GM21825 (cell line): ENCODE results near the gene CNDP1.
"Not testable (repeated sequence)": the region's sequence is repeated elsewhere in the genome, so short reads cannot be mapped to it uniquely, and the experiment has no call there.

Experiments
- ATAC-seq: cut with Tn5 transposase; IDR thresholded peaks from one replicate; pipeline ENCODE4 v1.9.1; 2021; ENCODE audit warnings: mild to moderate bottlenecking, moderate library complexity; ENCODE audit not compliant: unreplicated experiment

The CNDP1 gene

GRCh38 chr18:74541703-74542555, 7.6 kb downstream of the CNDP1 start:
- ATAC-seq, result no peak

DNA sequence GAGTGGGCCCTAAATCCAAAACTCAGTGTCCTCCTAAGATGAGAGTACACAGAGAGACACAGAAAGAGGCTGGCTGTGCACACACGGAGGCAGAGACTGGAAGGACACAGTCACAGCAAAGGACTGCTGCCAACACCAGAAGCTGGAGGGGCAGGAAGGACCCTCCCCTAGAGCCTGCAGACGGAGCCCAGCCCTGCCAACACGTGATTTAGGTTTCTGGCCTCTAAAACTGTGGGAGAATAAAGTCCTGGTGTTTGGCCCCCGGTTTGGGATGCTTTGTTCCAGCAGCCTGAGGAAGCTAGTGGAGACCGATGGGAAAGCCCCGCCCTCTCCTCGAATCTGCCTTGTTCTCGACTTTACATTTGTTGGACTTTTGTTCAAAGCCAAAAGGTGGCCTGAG, 10.6 kb downstream of the CNDP1 start:
- no peak for ATAC-seq

GRCh38 chr18:74546007-74546406, 11.7 kb downstream of the CNDP1 start:
- no peak for ATAC-seq

DNA sequence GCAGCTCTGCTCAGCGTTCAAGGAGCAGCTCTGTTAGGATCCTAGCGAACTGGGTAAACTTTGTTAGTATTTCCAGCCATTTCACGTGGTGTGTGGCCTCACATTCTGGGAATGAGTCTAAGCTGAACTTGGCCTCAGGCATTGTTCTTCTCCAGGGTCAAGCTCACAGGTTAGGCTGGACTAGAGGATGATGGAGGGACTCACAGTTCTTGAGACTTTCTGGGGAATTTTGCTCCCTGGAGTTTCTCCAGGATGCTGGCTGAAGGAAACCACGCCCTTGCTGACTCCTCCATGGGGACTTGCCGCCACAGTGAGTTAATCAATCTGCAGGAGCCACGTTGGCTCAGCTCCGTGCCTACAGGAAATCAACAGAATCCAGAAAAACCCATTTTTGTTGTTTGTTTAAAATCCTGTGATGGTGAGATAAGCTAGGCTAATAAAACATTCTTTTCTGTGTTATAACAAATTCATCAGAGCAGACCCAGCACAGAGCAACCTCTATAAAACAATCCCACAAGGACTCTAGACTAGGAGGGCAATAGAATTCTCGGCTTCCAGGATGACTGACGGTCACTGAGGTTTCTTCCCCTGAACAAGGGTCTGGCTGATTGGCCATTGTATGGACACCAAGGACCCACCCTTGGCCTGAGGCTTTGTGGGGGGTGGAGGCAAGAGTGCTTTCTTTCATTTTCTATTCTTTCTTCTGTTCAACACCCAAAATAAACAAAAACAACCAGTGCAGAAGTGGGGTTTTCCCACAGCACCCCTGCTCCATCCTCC, 12.6 kb downstream of the CNDP1 start:
- ATAC-seq, result no peak

- ATAC-seq, result no peak
These were observed 13.6 kb downstream of the CNDP1 start for GRCh38 chr18:74547860-74548259.

DNA sequence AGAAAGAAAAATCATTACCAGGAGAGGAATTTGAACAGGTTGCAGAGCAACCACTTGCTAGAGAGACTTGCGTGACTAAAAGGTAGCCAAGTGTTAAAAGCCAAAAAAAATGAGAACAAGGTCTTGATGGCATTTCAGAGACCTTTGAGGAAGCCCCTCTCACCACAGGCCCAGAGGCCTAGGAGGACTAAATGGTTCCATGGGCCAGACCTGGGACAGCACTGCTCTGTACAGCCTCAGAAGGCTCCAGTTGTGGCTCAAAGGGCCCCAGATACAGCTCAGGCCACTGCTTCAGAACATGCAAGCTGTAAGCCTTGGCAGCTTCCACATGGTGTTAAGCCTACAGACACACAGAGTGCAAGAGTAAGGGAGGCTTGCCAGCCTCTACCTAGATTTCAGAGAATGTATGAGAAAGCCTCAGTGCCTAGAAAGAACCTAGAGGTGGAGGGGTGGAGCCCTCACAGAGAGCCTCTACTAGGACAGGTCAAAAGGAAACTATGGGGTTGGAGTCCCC, 15.3 kb downstream of the CNDP1 start:
- no peak for ATAC-seq

DNA sequence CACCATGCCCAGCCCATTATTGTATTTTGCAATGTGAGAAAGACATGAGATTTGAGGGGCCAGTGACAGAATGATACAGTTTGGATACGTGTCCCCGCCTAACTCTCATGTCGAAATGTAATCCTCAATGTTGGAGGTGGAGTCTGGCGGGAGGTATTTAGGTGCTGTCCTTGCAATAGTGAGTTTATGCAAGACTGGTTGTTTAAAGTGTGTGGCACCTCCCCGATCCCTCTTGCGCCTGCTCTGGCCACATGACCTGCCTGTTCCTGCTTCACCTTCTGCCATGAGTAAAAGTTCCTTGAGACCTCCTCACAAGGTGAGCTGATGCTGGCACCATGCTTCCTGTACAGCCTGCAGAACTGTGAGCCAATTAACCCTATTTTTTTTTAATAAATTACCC, 16.6 kb downstream of the CNDP1 start:
- ATAC-seq, result no peak

DNA sequence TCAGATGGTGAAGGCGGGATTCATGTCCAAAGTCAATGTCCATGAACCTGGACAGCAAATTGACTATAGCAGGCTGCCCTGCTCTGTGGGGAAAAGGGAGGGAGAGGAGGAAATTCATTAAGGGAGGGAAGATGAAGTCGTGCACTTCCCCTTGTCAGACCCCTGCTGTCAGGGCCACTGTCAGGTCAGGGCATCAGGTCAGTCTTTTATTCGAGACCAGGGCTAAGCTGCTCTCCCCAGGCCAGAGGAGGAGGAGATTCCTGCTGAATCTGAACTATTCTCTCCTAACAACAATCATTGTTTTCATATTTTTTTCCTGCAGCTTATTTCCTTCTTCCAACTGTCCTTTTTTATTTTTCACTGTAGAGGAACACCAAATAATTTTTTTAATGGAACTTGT, 17.2 kb downstream of the CNDP1 start:
- ATAC-seq, result no peak

DNA sequence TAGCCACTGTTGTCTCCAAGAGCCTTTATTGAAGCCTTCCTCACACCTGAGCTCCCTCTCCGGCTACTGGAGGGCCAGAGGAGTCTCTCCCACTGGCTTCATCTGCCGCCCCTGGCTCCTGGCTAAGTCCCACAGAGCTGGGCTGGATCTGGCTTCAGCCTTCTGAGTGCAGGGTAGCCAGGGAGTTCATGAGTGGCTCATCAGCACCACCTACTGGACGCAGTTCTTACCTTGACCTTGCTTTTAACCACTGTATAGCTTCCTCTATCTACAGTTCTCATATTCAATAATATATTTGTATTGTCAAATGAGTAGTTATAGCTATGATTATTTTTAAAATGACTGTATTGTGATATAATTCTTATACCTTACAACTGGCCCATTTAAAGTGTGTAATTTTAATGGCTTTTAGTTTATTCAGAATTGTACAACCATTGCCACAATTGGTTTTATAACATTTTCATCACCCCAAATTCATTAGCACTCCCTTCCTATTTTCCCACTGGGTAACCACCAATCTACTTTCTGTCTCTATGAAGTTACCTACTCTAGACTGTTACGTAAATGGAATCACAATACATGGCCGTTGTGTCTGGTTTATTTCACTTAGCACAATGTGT, 17.7 kb downstream of the CNDP1 start:
- ATAC-seq, result peak; percentile 96

DNA sequence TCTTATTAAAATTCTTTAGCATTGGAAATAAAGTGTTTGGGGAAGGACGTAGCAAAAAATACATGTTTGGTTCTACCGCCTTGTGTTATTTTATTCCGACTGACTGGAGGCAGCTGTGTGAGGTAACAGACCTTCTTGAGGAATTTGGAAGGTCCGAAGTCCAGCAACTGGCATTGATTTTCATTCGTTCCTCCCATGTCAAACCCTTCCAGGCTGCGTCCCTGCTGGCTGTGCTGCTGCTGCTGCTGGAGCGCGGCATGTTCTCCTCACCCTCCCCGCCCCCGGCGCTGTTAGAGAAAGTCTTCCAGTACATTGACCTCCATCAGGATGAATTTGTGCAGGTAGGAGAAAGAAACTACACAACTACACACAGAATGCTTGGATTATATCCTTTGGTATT, 21.8 kb downstream of the CNDP1 start:
- no peak for ATAC-seq

DNA sequence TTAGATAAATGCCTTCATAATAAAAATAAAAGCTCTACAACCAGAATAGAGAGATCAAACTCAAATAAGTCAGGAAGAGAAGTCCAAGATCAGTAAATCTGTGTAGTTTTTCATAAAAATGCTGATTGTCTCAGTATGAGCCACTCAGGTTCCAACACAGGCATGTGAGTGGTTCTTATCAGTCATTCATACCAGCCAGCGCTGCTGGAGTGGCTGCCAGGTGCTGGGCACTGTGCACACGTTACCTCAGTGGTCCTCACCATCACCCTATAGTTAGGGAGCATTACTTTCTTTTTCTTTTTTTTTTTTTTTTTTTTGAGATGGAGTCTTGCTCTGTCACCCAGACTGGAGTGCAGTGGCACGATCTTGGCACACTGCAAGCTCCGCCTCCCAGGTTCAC, 23.8 kb downstream of the CNDP1 start:
- no peak for ATAC-seq

DNA sequence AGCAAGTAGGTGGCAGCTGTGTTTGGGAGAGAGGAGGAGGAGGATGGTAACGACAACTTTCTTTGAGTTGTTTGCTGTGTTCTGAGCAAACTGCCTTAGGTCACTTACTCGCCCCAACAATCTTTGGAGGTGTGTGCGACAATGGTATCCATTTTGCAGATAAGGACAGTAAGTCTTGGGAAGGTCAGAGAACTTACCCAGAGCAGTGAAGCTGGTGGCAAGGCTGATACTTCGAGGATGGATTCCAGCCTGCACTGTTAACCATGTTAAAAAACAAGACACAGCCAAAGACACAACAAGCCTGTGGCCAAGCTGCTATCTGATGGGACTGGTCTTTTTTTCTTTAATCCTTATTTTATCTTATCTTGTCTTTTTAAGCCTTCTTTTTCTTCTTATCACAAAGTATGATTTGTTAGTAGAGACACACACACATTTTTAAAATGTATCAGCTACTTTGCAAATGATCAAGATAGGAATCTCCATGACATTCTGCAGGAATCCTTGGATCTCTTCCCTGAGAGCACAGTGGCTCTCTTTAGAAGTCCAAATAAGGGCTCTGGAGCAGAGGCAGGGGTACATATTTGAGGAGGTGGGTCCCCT, 27.9 kb downstream of the CNDP1 start:
- ATAC-seq, result no peak

DNA sequence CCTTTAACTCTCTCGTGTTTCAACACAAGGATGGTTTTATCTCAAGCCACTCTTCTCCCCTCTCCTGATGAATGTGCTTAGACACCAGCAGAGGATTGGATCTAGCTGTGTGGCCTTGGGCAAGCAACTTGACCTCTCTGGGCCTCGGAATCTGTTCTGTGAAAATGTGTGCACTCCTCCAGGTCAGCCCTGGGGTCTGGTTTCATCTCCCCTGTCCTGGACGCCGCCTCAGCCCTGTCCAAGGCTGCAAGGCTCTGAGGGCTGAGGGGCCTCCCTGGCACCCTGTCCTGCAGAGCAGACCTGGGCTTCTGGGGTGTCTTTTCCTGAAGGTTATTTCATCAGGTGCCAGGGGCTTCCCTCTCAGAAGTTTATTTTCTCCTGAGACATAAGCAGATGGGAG, 28.5 kb downstream of the CNDP1 start:
- ATAC-seq, result no peak

GRCh38 chr18:74563999-74564398, 29.7 kb downstream of the CNDP1 start:
- ATAC-seq, result no peak

GRCh38 chr18:74565164-74565563, 30.9 kb downstream of the CNDP1 start:
- ATAC-seq, result not testable (repeated sequence)

- ATAC-seq, result not testable (repeated sequence)
These were observed 31.7 kb downstream of the CNDP1 start for GRCh38 chr18:74565993-74566392.

DNA sequence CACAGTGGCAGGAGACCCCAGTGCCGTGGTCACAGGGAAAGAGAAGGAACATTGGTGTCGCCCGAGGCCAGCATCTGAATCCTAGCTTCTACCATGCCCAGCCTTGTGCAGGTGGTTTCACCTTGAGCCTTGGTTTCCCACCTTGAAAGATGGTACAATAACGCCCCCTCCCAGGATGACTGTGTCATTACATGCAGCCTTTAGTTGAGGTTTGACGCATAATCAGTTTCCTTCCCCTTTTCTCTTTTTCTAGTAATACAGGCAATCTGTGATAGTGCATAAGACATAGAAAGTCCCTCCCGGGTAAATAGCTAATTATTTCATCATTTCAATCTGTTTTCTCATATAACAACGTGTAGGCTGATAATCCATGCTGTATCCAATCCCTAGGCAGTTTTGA, 33.5 kb downstream of the CNDP1 start:
- no peak for ATAC-seq

DNA sequence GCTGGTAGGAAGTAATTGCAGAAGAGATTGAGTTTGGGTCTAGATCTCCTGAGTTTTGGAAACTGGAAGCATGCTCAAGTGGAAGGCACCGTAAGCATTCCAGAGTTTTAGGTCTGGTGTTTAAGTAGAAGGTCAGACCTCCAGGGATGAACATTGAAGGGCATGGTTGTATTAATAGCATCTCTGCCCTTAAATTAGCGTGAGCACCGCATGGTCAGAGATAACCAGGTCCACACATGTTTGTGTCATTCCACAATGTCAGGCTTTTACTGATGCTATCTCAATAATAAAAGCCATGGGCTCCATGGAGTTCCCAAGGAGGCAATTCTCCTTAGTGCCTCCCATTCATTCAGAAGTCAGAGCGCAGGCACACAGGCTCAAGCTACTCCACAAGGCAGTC, 35.1 kb downstream of the CNDP1 start:
- no peak for ATAC-seq

GRCh38 chr18:74570266-74570665, 36.0 kb downstream of the CNDP1 start:
- no peak for ATAC-seq

DNA sequence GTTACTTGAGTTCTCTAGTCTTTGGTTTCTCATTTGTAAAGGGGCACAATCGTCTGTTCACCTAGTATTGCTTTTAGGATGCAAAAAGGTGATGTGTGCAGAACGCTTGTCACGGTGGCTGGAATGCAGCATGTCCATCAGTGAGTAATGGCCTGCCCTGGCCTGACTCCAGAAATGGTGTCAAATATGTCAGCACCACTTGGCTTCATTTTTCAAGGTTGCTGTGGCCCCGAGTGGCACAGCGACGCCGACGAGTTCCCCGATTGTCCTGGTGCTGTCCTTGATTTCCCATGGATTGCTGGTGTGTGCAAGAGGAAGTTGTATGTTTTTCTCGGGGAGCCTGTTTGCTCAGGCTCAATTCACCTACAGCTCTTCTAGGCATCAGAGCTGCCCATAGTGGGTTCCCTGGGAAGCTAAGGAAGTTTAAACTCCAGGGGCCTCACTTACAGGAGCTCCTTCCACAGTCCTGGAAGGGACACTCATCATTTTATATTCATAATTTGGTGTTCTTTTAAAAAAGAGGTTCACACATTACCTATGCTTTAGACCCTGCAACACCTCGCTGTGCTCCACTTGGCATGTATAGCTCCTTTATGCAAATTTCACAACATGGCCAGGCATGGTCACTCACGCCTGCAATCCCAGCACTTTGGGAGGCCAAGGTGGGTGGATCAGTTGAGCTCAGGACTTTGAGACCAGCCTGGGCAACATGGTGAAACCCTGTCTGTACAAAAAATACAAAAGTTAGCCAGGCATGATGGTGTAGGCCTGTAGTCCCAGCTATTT, 37.8 kb downstream of the CNDP1 start:
- ATAC-seq, result no peak
